Stimulated activated CD4-positive, alpha-beta T cell treated with anti-CD3 and anti-CD28 coated beads, TNF-alpha, amount 100 ng/mL, for 24 hours (primary cell): ENCODE data around the gene IFT52.

Experiments
- DNase-seq, 3 experiments: peaks; one replicate each; pipeline ENCODE4 v3.0.0-alpha.2; 2020; ENCODE audit warnings: low read depth in 3 of 3

The IFT52 gene

GRCh38 chr20:43590392-43591303, at the start of gene IFT52:
IFT52 (plus strand) TSS chr20:43590937; CDS start chr20:43594699, 3,762 bp downstream.
- DNase-seq: peak; percentile 79 to 88 (median 79)

- no peak for DNase-seq
These were observed 49.5 kb upstream of the IFT52 start for GRCh38 chr20:43541214-43541613.

- DNase-seq: no peak
These were observed 48.6 kb upstream of the IFT52 start for GRCh38 chr20:43542161-43542560.

GRCh38 chr20:43542674-43543073, 48.1 kb upstream of the IFT52 start:
- no peak for DNase-seq

- no peak for DNase-seq
These were observed 47.6 kb upstream of the IFT52 start for GRCh38 chr20:43543138-43543537.

- no peak for DNase-seq
These were observed 46.2 kb upstream of the IFT52 start for GRCh38 chr20:43544501-43544900.

GRCh38 chr20:43545837-43546578, 44.7 kb upstream of the IFT52 start:
- no peak for DNase-seq

GRCh38 chr20:43548273-43548880, 42.4 kb upstream of the IFT52 start:
- no peak for DNase-seq

- no peak for DNase-seq
These were observed 41.2 kb upstream of the IFT52 start for GRCh38 chr20:43549416-43550065.

GRCh38 chr20:43550456-43550855, 40.3 kb upstream of the IFT52 start:
- DNase-seq: no peak

GRCh38 chr20:43554369-43554768, 36.4 kb upstream of the IFT52 start:
- DNase-seq: no peak

GRCh38 chr20:43558412-43559146, 32.2 kb upstream of the IFT52 start, which contains the start of gene SGK2:
SGK2 (plus strand) TSS chr20:43559027; CDS start chr20:43566496, 7,469 bp downstream.
- DNase-seq: no peak

- DNase-seq: no peak
These were observed 31.4 kb upstream of the IFT52 start for GRCh38 chr20:43559147-43559987.

- DNase-seq: no peak
These were observed 29.8 kb upstream of the IFT52 start for GRCh38 chr20:43560974-43561373.

GRCh38 chr20:43563429-43563828, 27.3 kb upstream of the IFT52 start:
- DNase-seq: no peak

GRCh38 chr20:43563991-43564390, 26.7 kb upstream of the IFT52 start:
- no peak for DNase-seq

- DNase-seq: no peak
These were observed 26.3 kb upstream of the IFT52 start for GRCh38 chr20:43564455-43564854.

- no peak for DNase-seq
These were observed 25.6 kb upstream of the IFT52 start for GRCh38 chr20:43564993-43565757.

- no peak for DNase-seq
These were observed 25.0 kb upstream of the IFT52 start for GRCh38 chr20:43565758-43566104.
